Mesenchymal stem cell (in vitro differentiated cells and primary cell): ENCODE results near the gene HMGCL.

ENCODE experiments used
- DNase-seq: peaks from one replicate; pipeline ENCODE4 v3.0.0-alpha.2; 2013
- H2AFZ ChIP-seq: one replicate; pipeline ENCODE4 v1.6.1; 2013; ENCODE audit warnings: low read depth, mild to moderate bottlenecking, control low read depth, inconsistent platforms, low read length, moderate library complexity
- H2AK5ac ChIP-seq: 2 replicates; pipeline ENCODE4 v1.6.1; 2013; ENCODE audit warnings: low read length, moderate library complexity, mild to moderate bottlenecking, inconsistent platforms; ENCODE audit not compliant: severe bottlenecking
- H2BK120ac ChIP-seq: one replicate; pipeline ENCODE4 v1.6.1; 2013; ENCODE audit warnings: low read depth, mild to moderate bottlenecking, inconsistent platforms, low read length, moderate library complexity
- H2BK12ac ChIP-seq, 2 experiments: one replicate each; pipeline ENCODE4 v1.6.1; 2013; ENCODE audit warnings: inconsistent platforms in 2 of 2, low read length in 2 of 2, mild to moderate bottlenecking in 2 of 2, moderate library complexity in 2 of 2, control low read depth in 1 of 2
- H2BK15ac ChIP-seq: one replicate; pipeline ENCODE4 v1.6.1; 2013; ENCODE audit warnings: mild to moderate bottlenecking, low read depth, inconsistent platforms; ENCODE audit not compliant: poor library complexity, severe bottlenecking
- H2BK5ac ChIP-seq: 2 replicates; pipeline ENCODE4 v1.6.1; 2013; ENCODE audit warnings: low read depth, mild to moderate bottlenecking, low read length, control low read depth, inconsistent platforms; ENCODE audit not compliant: poor library complexity, severe bottlenecking
- H3K14ac ChIP-seq, 2 experiments: one replicate each; pipeline ENCODE4 v1.6.1; 2013; ENCODE audit warnings: inconsistent platforms in 2 of 2, low read length in 2 of 2, control low read depth in 1 of 2, mild to moderate bottlenecking in 1 of 2, moderate library complexity in 1 of 2
- H3K18ac ChIP-seq, 2 experiments: one replicate each; pipeline ENCODE4 v1.6.1; 2013; ENCODE audit warnings: inconsistent platforms in 2 of 2, low read length in 2 of 2, control low read depth in 1 of 2, low read depth in 1 of 2, mild to moderate bottlenecking in 1 of 2
- H3K23ac ChIP-seq, 2 experiments: one replicate each; pipeline ENCODE4 v1.6.1; 2013; ENCODE audit warnings: inconsistent platforms in 2 of 2, low read length in 2 of 2, mild to moderate bottlenecking in 2 of 2, moderate library complexity in 2 of 2, control low read depth in 1 of 2
- H3K27ac ChIP-seq: 2 replicates; pipeline ENCODE4 v1.5.1; 2013; ENCODE audit warnings: mild to moderate bottlenecking, moderate library complexity, low read length, control low read depth, inconsistent platforms; ENCODE audit not compliant: poor library complexity, severe bottlenecking
- H3K27me3 ChIP-seq, 2 experiments: 2 replicates each; pipeline versions ENCODE4 v1.6.1 to v1.7.0; 2013; ENCODE audit warnings: low read length in 2 of 2, mild to moderate bottlenecking in 2 of 2, moderate library complexity in 2 of 2, control low read depth in 1 of 2, inconsistent platforms in 1 of 2; ENCODE audit not compliant: control insufficient read depth in 1 of 2, insufficient read depth in 1 of 2
- H3K36me3 ChIP-seq, 2 experiments: 2 replicates each; pipeline versions ENCODE4 v1.6.1 to v1.7.0; 2013; ENCODE audit warnings: low read length in 2 of 2, control low read depth in 1 of 2, inconsistent platforms in 1 of 2, low read depth in 1 of 2, mild to moderate bottlenecking in 1 of 2; ENCODE audit not compliant: insufficient read depth in 2 of 2, control insufficient read depth in 1 of 2
- H3K4ac ChIP-seq, 2 experiments: one replicate each; pipeline ENCODE4 v1.6.1; 2013; ENCODE audit warnings: inconsistent platforms in 2 of 2, low read length in 2 of 2, mild to moderate bottlenecking in 2 of 2, moderate library complexity in 2 of 2, control low read depth in 1 of 2, low read depth in 1 of 2
- H3K4me1 ChIP-seq: 2 replicates; pipeline ENCODE4 v1.6.1; 2013; ENCODE audit warnings: low read depth, low read length, control low read depth; ENCODE audit not compliant: control insufficient read depth, insufficient read depth
- H3K4me2 ChIP-seq: 2 replicates; pipeline ENCODE4 v1.6.1; 2013; ENCODE audit warnings: low read length, mild to moderate bottlenecking, inconsistent platforms; ENCODE audit not compliant: poor library complexity, severe bottlenecking
- H3K4me3 ChIP-seq, 2 experiments: 2 replicates each; pipeline versions ENCODE4 v1.5.1 to v1.7.0; 2013; ENCODE audit warnings: low read length in 2 of 2, mild to moderate bottlenecking in 2 of 2, control low read depth in 1 of 2, low read depth in 1 of 2; ENCODE audit not compliant: insufficient read depth in 1 of 2
- H3K79me1 ChIP-seq: replicated peaks from 2 replicates; pipeline ENCODE4 v1.6.1; 2013; ENCODE audit warnings: mild to moderate bottlenecking, control low read depth, low read length, inconsistent platforms; ENCODE audit not compliant: poor library complexity, severe bottlenecking
- H3K9ac ChIP-seq: 2 replicates; pipeline ENCODE4 v1.7.0; 2013; ENCODE audit warnings: mild to moderate bottlenecking, low read length, moderate library complexity
- H3K9me3 ChIP-seq: 2 replicates; pipeline ENCODE4 v1.7.0; 2013; ENCODE audit warnings: mild to moderate bottlenecking, low read length; ENCODE audit not compliant: control insufficient read depth
- H4K8ac ChIP-seq: one replicate; pipeline ENCODE4 v1.6.1; 2013; ENCODE audit warnings: inconsistent platforms, mild to moderate bottlenecking, low read length, moderate library complexity
- H4K91ac ChIP-seq: one replicate; pipeline ENCODE4 v1.6.1; 2013; ENCODE audit warnings: mild to moderate bottlenecking, low read length, inconsistent platforms
- WGBS: methylation state at CpG from one replicate; pipeline ENCODE4 v1.1.7; 2013; ENCODE audit warnings: mixed read lengths; 5-methylcytosine and 5-hydroxymethylcytosine counted together

HMGCL gene

DNA sequence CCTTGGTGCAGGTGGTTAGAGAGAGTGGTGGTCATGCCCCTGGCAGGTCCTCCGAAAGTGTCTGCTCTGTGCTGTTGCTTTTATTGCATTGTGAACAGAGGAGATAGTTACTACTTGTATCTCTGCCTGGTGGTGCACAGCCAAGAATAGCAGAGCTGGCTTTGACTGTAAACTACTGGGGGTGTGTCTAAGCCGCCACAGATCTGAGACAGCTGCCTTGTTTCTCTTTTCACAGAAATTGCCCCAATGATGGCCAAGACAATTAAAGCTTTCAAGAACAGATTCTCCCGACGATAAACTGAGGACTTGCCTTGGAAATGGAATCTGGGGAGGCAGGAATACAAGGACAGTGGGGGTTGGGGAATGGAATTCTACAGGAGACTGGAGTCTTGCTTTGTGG, 66.0 kb downstream of the HMGCL start:
- H4K91ac ChIP-seq: no peak overlapping the region
- H3K79me1 ChIP-seq: peaks cover 35% of the 10 kb centered on the region
- H3K4me1 ChIP-seq: peaks cover 11% of the 10 kb centered on the region
- H3K9ac ChIP-seq: no peak overlapping the region
- no peak for DNase-seq
- H2BK5ac ChIP-seq: no peak overlapping the region
- H3K23ac ChIP-seq: no peak overlapping the region
- H3K27ac ChIP-seq: no peak overlapping the region
- WGBS: 90% methylated on average over 4 of the region's 4 CpGs
- H3K9me3 ChIP-seq: no peaks in the 10 kb centered on the region
- no peak overlapping the region for H2BK15ac ChIP-seq
- H3K18ac ChIP-seq: no peak overlapping the region
- no peak overlapping the region for H4K8ac ChIP-seq
- no peaks in the 10 kb centered on the region for H3K27me3 ChIP-seq
- no peak overlapping the region for H3K4me2 ChIP-seq
- no peak overlapping the region for H2AFZ ChIP-seq
- H2BK12ac ChIP-seq: no peak overlapping the region
- H3K4me3 ChIP-seq: no peak overlapping the region
- H2AK5ac ChIP-seq: no peak overlapping the region
- H3K36me3 ChIP-seq: peaks cover 68 to 90% of the 10 kb centered on the region in 2 experiments
- H3K14ac ChIP-seq: no peak overlapping the region
- H3K4ac ChIP-seq: no peak overlapping the region
- H2BK120ac ChIP-seq: no peak overlapping the region

GRCh38 chr1:23757812-23758211, 67.4 kb downstream of the HMGCL start:
- Histone ChIP-seq H3K9ac (no peak overlapping the region), H3K4me3 (no peak overlapping the region), H3K27me3 (no peaks in the 10 kb centered on the region), H3K4me2 (no peak overlapping the region), H3K14ac (no peak overlapping the region), H3K23ac (no peak overlapping the region), H2BK120ac (no peak overlapping the region), H3K18ac (no peak overlapping the region), H4K91ac (no peak overlapping the region), H3K79me1 (peaks cover 34% of the 10 kb centered on the region), H3K4me1 (peaks cover 13% of the 10 kb centered on the region), H2BK12ac (no peak overlapping the region), H3K27ac (no peak overlapping the region), H3K9me3 (no peaks in the 10 kb centered on the region), H4K8ac (no peak overlapping the region), H3K4ac (no peak overlapping the region), H2AK5ac (no peak overlapping the region), H2AFZ (no peak overlapping the region), H3K36me3 (peaks cover 67 to 96% of the 10 kb centered on the region in 2 experiments), H2BK15ac (no peak overlapping the region), H2BK5ac (no peak overlapping the region)
- no peak for DNase-seq
- WGBS: 100% methylated on average over 1 of the region's 1 CpG

- no peak overlapping the region for H4K91ac ChIP-seq
- 92% methylated on average over 3 of the region's 3 CpGs for WGBS
- no peak overlapping the region for H3K14ac ChIP-seq
- DNase-seq: peak; percentile 69
- H2BK12ac ChIP-seq: no peak overlapping the region
- peaks cover 35% of the 10 kb centered on the region for H3K79me1 ChIP-seq
- H2BK15ac ChIP-seq: no peak overlapping the region
- no peak overlapping the region for H3K23ac ChIP-seq
- H2AK5ac ChIP-seq: no peak overlapping the region
- peak overlapping the region; percentile 66 for H3K27ac ChIP-seq
- no peaks in the 10 kb centered on the region for H3K27me3 ChIP-seq
- no peak overlapping the region for H3K4ac ChIP-seq
- peaks cover 72 to 96% of the 10 kb centered on the region in 2 experiments for H3K36me3 ChIP-seq
- no peak overlapping the region for H2BK5ac ChIP-seq
- H3K4me3 ChIP-seq: no peak overlapping the region
- no peak overlapping the region for H4K8ac ChIP-seq
- H3K9ac ChIP-seq: no peak overlapping the region
- H3K4me1 ChIP-seq: peaks cover 13% of the 10 kb centered on the region
- H3K4me2 ChIP-seq: no peak overlapping the region
- no peak overlapping the region for H2BK120ac ChIP-seq
- no peak overlapping the region for H2AFZ ChIP-seq
- no peaks in the 10 kb centered on the region for H3K9me3 ChIP-seq
- H3K18ac ChIP-seq: no peak overlapping the region
Measured at GRCh38 chr1:23756676-23757075, 68.6 kb downstream of the HMGCL start.

DNA sequence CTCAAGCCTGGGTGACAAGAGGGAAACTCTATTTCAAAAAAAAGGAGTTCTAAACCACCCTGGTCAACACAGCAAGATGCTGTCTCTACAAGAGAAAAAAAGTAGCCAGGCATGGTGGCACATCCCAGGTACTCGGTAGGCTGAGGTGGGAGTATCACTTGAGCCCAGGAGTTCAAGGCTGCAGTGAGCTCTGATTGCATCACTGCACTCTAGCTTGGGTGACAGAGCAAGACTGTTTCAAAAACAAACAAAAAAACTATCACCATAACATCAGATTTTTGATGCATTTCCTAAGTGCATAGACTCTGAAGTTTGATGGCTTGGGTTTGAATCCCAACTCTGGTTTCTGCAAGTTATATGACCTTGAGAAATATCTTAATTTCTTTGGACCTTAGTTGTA, 72.3 kb downstream of the HMGCL start:
- H3K4ac ChIP-seq: no peak overlapping the region
- H3K9ac ChIP-seq: no peak overlapping the region
- no peak overlapping the region for H2BK120ac ChIP-seq
- H3K4me3 ChIP-seq: no peak overlapping the region
- 100% methylated on average over 1 of the region's 1 CpG for WGBS
- peaks cover 14% of the 10 kb centered on the region for H3K4me1 ChIP-seq
- no peak overlapping the region for H4K91ac ChIP-seq
- H2BK12ac ChIP-seq: no peak overlapping the region
- no peak overlapping the region for H3K27ac ChIP-seq
- H3K23ac ChIP-seq: no peak overlapping the region
- no peaks in the 10 kb centered on the region for H3K9me3 ChIP-seq
- H3K79me1 ChIP-seq: peaks cover 29% of the 10 kb centered on the region
- no peak for DNase-seq
- no peak overlapping the region for H3K18ac ChIP-seq
- no peak overlapping the region for H3K4me2 ChIP-seq
- no peak overlapping the region for H4K8ac ChIP-seq
- H2BK5ac ChIP-seq: no peak overlapping the region
- H2AK5ac ChIP-seq: no peak overlapping the region
- no peaks in the 10 kb centered on the region for H3K27me3 ChIP-seq
- peaks cover 62 to 84% of the 10 kb centered on the region in 2 experiments for H3K36me3 ChIP-seq
- H2AFZ ChIP-seq: no peak overlapping the region
- H2BK15ac ChIP-seq: no peak overlapping the region
- H3K14ac ChIP-seq: no peak overlapping the region
